Coronary artery (tissue), 2 donors: Measurements from ENCODE around the gene CLCA4.

Experiments used
- DNase-seq: peaks from one replicate; pipeline ENCODE4 v3.0.0-alpha.2; 2017; ENCODE audit warnings: low spot score
- H3K27ac ChIP-seq, 2 donors: fragments of 200-600 bp; sonication (generic); one replicate each; pipeline ENCODE4 v1.5.1; 2016 to 2019
- H3K4me3 ChIP-seq: fragments of 200-600 bp; sonication (generic); 2 replicates; pipeline ENCODE4 v1.5.1; 2016; ENCODE audit warnings: mild to moderate bottlenecking, moderate library complexity
- CTCF ChIP-seq: fragments of 200-600 bp; sonication (generic); IDR thresholded peaks from one replicate; pipeline ENCODE4 v1.5.1; 2019; ENCODE audit warnings: antibody characterized with exemption

The CLCA4 gene

GRCh38 chr1:86552376-86552775 is 5.5 kb downstream of the CLCA4 start:
- Histone ChIP-seq H3K4me3 (no peak overlapping the region), H3K27ac (no peak overlapping the region)
- no peak for DNase-seq
- no peak for TF ChIP-seq CTCF

- no peak for DNase-seq
- Histone ChIP-seq H3K4me3 (no peak overlapping the region), H3K27ac (no peak overlapping the region)
- TF ChIP-seq CTCF, result no peak
These were observed 10.9 kb downstream of the CLCA4 start for GRCh38 chr1:86557739-86558138.

GRCh38 chr1:86563849-86564248 is 17.0 kb downstream of the CLCA4 start:
- Histone ChIP-seq H3K27ac (no peak overlapping the region), H3K4me3 (no peak overlapping the region)
- DNase-seq, result no peak
- TF ChIP-seq CTCF, result no peak

GRCh38 chr1:86567341-86567740 is 20.5 kb downstream of the CLCA4 start:
- Histone ChIP-seq H3K4me3 (no peak overlapping the region), H3K27ac (no peak overlapping the region)
- TF ChIP-seq CTCF, result no peak
- no peak for DNase-seq

- DNase-seq, result no peak
- H3K4me3 ChIP-seq, result no peak overlapping the region
- H3K27ac ChIP-seq, result no peak overlapping the region
- TF ChIP-seq CTCF, result no peak
These were observed 21.0 kb downstream of the CLCA4 start for GRCh38 chr1:86567878-86568277.

GRCh38 chr1:86573763-86574484 is 27.0 kb downstream of the CLCA4 start:
- no peak overlapping the region for H3K4me3 ChIP-seq
- TF ChIP-seq CTCF, result no peak
- H3K27ac ChIP-seq, result no peak overlapping the region
- no peak for DNase-seq

- H3K27ac ChIP-seq, result no peak overlapping the region
- TF ChIP-seq CTCF, result no peak
- no peak for DNase-seq
- H3K4me3 ChIP-seq, result no peak overlapping the region
These were observed 34.4 kb downstream of the CLCA4 start for GRCh38 chr1:86581231-86581630.
